Astrocyte of the spinal cord (primary cell): ENCODE results near the gene HOMER3.

Experiments
- DNase-seq: peaks from one replicate; pipeline ENCODE4 v3.0.0; 2011; ENCODE audit warnings: low read depth, low spot score
- H3K4me3 ChIP-seq: 2 replicates; pipeline ENCODE4 v1.5.1; 2011; ENCODE audit warnings: low read depth, mild to moderate bottlenecking, low read length, moderate library complexity
- CTCF ChIP-seq: IDR thresholded peaks from 2 replicates; pipeline ENCODE4 v1.5.1; 2012; ENCODE audit warnings: low read depth, mild to moderate bottlenecking, low read length, inconsistent platforms
- in situ Hi-C: cut with HindIII; loops from 2 replicates; pipeline ENCODE4 v1.10.0; 2017; ENCODE audit warnings: low sequenced_read_pairs

Gene HOMER3

DNA sequence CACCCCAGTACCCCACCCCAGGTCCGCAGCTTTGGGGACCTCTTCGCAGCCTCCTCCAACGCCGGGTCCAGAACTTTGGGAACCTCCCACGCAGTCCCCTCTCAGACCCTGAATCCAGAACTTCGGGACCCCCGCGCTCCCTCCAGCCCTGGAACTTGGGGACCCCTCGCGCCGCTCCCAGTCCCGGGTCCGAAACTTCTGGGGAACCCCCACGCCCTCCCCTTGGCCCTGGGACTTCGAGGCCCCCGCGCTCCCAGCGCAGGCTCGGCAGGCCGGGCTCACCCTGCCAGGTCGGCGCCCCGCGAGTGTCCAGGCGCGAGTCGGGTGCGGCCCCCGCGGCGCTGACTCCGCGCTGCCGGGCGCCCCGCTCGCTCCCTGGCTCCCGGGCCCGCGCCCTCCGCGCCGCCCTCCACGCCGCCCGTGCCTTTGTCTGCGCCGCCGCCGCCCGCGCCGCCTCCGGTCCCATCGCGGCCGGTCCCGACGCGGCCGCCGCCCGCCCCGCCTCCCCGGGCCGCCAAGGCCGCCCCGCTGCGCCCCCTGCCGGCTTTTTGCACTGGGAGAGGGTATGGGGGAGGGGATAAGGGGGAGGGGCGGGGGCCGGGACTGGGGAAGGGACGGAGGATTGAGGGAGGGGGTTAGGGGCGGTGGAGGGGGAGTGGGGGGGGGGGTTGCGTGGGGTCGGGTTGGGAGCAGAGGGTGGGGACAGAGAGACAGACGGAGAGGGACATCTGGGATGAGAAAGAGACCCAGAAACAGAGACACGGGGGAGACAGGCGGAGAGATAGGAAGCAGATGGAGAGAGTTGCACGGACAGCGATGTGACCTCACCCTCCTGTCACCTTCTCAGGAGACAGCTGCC lies at the start of gene HOMER3:
Gene HOMER3, minus strand, starts transcription at position 449 of the 859 bp plus-strand sequence. CDS start 2,235 bp downstream, outside the sequence.
- peak; percentile 44 for TF ChIP-seq CTCF
- H3K4me3 ChIP-seq, result peak within 1 kb of the TSS; percentile 90
- in situ Hi-C loops, result no loop called here
- peak; percentile 29 for DNase-seq

- TF ChIP-seq CTCF, result no peak
- no peak for DNase-seq
- H3K4me3 ChIP-seq, result no peak overlapping the region
- in situ Hi-C loops, result no loop called here
Observed at GRCh38 chr19:18990128-18990708, 49.2 kb upstream of the HOMER3 start.

- no peak for DNase-seq
- in situ Hi-C loops, result no loop called here
- H3K4me3 ChIP-seq, result no peak overlapping the region
- TF ChIP-seq CTCF, result no peak
Observed at GRCh38 chr19:18989316-18989715, 48.3 kb upstream of the HOMER3 start.

- TF ChIP-seq CTCF, result no peak
- DNase-seq, result no peak
- H3K4me3 ChIP-seq, result no peak overlapping the region
- in situ Hi-C loops, result no loop called here
Observed at GRCh38 chr19:18987456-18987855, 46.4 kb upstream of the HOMER3 start.

- no peak for DNase-seq
- H3K4me3 ChIP-seq, result no peak overlapping the region
- no peak for TF ChIP-seq CTCF
- in situ Hi-C loops, result no loop called here
Observed at GRCh38 chr19:18985257-18985656, 44.2 kb upstream of the HOMER3 start.

GRCh38 chr19:18984251-18984650 lies 43.2 kb upstream of the HOMER3 start:
- no peak for DNase-seq
- H3K4me3 ChIP-seq, result no peak overlapping the region
- no peak for TF ChIP-seq CTCF
- in situ Hi-C loops, result no loop called here
